NAMALWA (cell line): Measurements from ENCODE around the gene SPTA1.
"Not testable (repeated sequence)": the region's sequence is repeated elsewhere in the genome, so short reads cannot be mapped to it uniquely, and the experiment has no call there.

Source experiments
- DNase-seq: peaks from one replicate; pipeline ENCODE4 v3.0.0-alpha.2; 2015; ENCODE audit warnings: low spot score

The SPTA1 gene

DNA sequence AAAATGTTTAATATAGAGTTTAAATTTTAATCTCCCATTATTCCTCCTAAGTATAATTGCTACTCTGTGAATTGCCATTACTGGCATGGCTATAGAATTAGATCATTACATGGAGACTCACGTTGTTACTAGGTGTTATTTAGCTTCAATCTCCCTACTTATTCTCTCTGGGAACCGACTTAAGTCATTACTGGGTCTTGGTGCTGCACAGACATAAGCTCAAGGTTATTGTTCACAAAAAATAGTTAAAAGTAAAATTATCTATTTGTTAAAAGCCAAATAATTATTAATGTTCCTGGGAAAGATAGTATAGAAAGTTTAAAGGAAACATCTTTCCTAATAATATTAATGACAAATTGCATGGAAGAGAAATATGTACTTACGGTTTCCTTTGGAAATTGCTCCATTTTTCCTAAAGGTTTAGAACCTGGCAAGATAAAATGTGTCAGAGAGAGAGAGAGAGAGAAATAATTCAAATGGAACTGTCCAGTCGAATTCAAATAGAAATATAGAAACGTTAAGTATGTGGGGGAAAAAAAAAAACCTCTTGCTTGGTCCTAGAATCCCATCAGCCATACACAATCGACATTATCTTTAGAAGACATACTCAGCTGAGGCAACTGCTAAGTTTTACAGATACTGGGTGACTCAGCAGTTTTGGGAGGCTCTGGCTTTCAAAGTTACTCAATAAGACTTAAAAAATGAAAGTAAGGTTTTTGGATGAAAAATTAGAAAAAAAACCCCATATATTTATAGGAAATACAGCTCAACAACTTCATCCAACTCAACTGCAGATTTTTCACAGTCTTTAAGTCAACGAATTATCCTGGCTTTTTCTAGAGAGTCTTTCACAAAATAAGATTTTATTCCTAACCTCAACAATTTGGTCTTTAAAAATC lies at the start of gene SPTA1:
TSS of gene SPTA1 (minus strand) at position 605 of the 899 bp plus-strand sequence. CDS start at position 407, 198 bp downstream.
- no peak for DNase-seq

DNA sequence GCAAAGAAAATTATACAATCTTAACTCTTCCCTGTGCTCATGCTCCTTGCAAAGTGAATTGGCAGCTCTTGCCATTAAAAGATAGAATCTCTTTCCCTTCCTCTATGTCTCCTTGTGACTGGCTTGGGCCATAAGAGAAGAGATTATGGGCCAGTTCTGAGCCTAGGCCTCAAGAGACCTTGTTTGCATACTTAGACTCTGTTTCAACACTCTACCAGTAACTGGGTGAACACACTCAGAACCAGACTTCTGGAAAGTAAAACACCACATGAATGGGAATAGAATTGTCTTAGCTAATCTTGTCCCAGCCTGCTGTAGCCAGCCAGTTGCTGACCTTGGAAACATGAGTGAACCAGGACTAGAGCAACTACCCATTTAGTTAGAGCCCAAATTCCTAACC lies 49.3 kb upstream of the SPTA1 start:
- DNase-seq, result no peak

DNA sequence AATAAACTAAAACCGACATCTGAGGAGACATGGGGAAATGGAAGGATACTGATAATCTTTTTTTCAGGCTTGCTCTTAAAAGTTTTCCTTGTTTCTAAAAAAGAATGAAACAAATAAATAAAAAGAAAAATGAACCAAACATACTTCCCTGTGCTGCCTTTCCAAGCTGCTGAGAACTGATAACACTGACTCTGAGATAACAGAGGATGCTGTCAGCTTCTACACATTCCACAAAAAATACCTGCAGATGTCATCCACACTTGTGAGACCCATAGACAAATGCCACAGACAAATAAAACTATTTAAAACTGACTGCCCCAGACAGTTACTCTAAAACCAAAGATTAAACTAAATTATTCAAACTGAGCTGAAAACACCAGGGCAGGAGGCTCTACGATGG lies 46.0 kb upstream of the SPTA1 start:
- DNase-seq, result no peak

DNA sequence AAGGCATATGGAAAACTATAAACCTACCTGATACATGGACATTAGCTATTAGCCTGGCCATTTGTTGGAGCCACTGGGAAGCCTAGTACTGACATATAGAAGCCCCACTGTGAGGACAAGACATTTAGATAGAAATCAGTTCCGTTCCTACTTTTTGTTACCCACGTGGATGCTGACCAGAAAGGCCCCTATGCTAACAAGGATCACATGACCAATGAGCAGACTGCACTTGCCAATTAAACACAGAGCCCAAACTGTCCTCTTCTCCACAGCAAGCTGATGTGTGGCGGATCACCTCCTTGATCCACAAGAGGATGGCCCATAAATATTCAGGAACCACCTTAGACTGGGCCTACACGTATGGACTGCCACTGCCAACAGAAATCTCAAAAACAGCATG lies 45.2 kb upstream of the SPTA1 start:
- DNase-seq, result no peak

DNA sequence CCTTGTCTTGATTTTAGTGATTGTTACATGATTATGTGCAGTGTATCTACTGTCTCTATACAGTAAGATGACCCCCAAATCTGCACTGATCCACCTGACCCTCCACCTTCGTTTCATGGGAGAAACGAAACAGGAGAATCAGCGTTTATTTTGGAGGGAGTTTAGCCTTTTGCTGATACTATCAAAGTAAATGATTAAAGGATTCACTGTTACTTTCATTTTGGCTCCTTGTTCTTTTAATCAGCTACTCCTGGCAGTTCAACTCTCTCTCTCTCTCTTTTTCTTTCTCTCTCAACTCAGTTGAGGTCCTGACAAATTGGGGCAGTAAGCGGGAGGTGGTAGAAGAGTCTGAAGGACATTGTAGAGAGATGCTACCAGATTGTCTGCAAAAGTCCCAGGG lies 43.9 kb upstream of the SPTA1 start:
- no peak for DNase-seq

DNA sequence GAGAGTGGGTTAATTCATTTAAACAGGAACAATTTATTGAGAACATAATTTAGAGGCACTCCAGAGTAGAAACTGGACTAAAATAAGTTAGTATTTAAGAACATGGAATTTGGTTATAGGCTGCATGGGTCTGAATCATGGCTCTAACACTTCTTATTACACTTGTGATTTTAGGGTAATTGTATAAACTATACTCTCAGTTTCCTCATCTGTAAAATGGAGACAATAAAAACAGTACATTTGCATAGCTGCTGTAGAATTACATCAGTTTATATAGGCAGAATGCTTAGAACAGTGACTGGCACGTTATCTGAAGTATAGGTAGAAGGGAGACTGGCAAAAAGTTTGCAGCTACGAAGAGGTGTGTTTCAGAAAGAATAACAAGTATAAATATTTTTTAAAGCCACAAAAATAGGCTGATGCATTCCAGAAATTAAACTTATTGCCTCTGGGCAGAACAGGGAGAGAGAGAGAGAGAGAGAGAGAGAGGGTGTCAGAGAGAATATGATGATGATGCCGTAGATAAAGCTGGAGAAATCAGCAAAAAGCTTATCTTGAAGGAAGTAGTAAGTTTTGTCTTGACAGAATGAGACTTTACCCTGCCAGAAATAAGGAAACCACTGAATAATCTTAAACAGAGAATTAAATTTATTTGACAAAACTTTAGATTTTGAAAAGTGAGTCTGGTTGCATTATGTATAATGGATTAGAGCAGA lies 42.2 kb upstream of the SPTA1 start:
- no peak for DNase-seq

DNA sequence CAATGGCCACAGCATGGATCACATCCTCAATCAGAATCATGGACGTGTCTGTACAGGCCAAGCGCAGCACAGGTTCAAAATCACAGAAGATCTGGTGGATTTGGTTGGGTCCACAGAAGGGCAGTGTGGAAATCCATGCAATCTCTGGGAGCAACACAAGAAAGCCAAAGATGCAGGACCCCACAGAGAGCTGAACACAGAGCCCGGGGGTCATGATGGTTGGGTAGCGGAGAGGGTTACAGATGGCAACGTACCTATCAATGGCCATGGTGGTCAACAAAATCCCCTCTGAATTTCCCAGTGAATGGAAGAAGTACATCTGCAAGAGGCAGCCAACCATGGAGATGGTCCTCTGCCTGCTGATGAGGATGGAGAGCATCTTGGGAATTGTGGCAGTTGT lies 37.9 kb upstream of the SPTA1 start:
- no peak for DNase-seq

DNA sequence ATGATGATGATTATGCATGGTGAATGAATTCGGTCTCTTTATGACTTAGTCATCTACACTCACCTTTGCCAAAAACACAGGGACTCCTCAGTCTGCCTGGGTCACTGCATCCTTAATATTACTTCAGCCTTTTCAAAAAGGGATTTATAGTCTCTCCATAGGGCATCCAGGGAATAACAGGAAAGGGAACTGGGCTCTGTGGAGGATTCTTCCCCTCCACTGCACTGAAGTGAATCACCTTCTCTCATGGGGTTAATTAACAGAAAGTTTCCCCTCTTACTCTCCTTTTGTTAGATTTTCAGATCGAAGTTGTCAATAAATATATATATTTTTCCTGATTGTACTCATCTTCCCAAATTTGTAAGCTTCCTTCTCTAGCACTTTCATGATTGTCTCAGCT lies 34.1 kb upstream of the SPTA1 start, which contains the start of gene OR6K3:
TSS of gene OR6K3 (minus strand) at position 101 of the 400 bp plus-strand sequence. CDS start 2,605 bp downstream, outside the sequence.
- DNase-seq, result no peak

DNA sequence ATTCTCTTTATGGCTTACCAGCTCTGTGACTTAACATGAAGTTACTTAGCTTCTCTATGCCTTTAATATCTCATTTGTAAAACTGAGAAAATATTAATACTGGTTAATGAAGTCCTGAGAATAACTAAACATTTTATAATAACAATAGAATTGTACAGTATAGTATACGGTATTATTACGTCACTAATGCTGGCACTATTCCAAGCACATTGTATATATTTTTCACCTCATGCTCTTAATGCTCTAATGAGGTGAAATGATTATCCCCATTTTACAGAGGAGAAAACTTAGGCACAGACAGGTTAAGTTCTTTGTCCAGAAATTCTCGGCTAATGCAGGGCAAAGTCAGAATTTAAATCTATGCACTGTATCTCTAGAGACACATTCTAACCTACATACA lies 33.1 kb upstream of the SPTA1 start:
- DNase-seq, result no peak

DNA sequence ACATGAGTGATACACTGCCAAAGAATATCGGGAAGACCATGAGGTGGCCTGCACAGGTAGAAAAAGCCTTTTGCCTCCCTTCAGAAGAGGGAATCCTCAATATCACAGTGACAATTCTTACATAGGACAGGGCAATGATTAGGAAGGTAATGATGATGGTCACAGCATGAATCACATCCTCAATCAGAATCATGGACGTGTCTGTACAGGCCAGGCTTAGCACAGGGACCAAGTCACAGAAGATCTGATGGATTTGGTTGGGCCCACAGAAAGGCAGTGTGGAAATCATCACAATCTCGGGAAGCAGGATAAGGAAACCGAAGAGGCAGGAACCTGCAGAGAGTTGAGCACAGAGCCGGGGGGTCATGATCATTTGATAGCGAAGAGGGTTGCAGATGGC lies 30.8 kb upstream of the SPTA1 start:
- no peak for DNase-seq

DNA sequence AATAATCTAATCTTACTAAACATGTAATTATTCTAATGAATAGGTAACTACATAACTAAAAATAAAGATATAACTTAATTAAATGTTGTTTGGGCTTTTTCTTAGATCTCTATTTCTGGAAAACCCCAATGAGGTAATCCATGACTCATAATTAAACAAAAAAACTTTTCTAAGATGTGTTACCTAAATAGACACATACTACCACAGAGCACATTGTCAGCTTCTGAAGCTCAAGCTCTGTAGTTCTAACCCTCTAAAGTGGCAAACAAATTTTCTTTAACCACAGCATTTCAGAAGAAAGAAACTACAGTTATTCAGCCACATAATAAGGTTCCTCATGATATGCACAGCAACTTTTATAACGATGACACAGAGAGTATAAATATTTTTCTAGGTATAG lies 29.8 kb upstream of the SPTA1 start:
- no peak for DNase-seq

DNA sequence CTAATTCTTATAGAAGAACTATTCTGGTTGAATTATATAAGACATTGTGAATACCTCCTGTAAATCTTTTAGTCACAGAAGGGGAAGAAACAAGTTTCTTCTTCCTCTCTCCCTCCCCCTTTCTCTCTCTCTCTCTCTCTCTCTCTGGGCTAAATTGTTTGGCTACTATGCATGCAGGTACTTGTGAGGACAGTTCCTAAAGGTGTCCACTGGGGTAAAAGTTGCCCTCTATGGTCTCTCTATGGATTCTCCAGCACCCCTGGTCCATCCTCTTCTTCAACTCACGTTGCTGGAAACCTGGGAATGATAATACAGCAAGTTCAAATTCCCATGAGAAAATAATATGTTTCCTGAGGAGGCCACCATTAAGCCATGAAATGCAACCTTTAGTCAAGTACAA lies 28.2 kb upstream of the SPTA1 start:
- no peak for DNase-seq

DNA sequence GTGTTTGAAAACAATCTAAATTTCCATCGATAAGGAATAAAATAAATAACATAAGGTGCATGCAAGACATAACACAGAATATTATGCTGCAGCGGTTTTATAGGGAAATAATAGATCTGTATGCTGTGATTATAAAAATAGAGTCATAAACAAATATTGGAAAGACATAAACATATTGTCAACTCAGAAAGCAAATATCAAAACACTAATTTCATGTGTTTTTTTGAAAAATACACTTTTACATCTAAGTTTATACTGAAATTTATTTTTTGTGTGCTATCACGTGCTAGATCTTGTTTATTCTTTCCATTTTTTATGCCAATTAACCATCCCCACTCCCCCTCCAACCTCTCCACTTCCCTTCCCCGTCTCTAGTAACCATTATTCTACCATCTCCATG lies 24.6 kb upstream of the SPTA1 start:
- DNase-seq, result no peak

DNA sequence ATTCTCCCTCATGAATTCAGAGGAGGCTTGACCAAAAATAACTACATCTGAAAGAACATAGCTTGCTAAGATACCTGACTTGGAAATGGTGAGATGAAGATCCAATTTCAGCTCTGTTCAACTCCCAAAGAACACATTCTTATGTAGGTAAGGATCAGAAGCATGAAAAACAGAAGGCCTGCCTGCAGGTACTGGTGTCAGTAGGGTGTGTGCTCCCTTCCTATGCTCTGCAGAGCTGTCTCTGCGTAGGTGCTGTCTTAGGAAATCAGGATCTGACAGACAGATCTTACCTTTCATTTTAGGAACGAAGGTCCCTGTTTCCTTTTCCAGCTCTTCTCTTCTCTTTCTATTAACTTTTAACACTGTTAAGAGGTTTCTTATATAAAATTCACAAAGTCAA lies 19.6 kb upstream of the SPTA1 start:
- DNase-seq, result no peak

DNA sequence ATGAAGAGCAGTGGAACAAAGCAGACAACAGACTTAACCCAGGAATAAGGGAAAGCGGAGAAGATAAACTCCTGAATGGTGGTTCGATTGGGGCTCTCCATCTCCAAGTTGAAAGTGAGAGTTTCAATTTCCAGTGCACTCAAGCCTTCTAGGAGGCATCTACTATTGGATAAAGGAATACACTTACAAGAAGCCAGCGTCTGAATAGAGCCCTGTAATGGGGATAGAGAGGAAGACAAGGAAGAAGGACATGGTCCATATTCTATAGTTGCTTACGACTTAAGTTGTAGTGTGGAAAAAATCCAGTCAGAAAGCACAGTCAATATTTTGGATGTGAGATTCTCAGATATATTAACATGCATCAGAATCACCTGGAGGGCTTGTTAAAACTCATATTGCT lies 14.0 kb upstream of the SPTA1 start, which contains the start of gene OR6K2:
TSS of gene OR6K2 (minus strand) at position 101 of the 400 bp plus-strand sequence. CDS start at position 101, 0 bp downstream.
- DNase-seq, result no peak

DNA sequence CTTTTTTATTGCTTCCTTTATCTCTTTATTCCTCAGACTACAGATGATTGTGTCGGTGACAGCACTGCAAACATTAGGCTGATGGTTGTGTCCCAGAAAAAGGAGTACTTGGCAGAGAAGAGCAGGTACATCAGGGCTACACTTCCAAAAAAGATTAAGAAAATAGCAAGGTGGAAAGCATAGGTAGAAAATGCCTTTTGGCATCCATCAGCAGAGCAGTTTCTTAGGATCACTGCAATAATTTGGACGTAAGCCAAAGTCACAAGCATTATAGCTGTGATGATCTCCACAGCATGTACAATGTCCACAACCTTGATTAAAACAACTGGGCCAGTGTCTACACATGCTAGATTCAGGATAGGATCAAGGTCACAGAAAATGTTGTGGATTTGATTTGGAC lies 8.1 kb upstream of the SPTA1 start:
- no peak for DNase-seq

DNA sequence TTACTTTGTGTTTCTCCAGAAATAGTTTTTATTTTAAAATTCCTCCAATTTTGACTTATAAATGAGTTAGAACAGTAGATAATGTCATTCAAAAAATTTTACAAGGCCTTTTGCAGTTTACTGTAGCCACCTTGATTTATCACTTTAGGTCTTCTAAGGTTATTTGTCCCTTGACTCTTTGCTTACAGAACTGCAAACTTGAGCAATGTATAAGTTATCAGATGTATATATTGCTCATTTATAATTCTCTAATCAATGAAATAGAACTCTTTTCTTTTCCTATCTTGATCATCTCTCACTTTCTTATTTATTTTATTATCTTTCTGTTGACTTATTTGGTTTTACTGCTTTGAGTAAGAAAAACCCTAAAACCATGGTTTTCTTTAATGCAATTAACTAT lies 5.8 kb upstream of the SPTA1 start:
- no peak for DNase-seq

DNA sequence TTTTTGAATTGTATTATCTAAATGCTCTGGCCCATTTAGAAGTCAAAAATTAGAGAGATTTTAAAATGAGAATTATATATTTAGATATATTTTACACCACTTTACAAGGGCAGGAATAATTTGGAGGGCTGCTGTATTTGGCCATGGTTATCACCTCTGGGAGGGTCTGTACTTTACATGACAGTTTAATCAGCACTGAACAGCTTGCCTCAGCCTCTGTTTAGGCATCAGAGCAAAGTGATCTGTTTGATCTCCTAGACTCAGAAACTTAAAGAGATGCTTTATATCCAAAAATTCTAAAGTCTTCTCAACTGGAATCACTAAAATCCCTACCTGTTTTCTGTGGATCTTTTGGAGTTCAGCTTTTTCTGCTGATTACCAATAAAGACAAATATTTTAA lies 5.4 kb upstream of the SPTA1 start:
- no peak for DNase-seq

DNA sequence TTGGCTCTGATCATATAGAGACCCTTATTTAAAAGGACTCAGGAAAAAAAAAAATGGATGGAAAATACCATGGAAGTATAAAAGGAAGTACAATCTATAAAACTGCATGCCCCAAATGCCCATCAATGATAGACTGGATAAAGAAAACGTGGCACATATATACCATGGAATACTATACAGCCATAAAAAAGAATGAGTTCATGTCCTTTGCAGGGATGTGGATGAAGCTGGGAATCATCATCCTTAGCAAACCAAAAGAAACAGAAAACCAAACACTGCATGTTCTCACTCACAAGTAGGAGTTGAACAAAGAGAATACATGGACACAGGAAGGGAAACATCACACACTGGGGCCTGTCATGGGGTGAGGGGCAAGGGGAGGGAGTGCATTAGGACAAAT lies 4.6 kb upstream of the SPTA1 start:
- not testable (repeated sequence) for DNase-seq

DNA sequence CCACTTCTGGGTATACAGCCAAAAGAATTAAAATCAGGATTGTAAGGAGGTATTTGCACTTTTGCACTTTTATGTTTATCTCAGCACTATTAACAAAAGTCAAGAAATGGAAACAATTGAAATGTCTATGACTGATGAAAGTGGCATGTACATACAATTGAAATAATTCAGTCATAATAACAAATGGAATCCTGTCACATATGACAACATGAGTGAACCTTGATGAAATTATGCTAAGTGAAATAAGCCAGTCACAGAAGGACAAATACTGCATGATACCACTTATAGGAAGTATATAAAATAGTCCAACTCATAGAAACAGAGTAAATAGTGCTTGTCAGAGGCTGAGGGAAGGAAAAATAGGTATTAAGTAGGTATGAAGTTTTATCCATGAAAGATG lies 3.4 kb upstream of the SPTA1 start:
- DNase-seq, result no peak

DNA sequence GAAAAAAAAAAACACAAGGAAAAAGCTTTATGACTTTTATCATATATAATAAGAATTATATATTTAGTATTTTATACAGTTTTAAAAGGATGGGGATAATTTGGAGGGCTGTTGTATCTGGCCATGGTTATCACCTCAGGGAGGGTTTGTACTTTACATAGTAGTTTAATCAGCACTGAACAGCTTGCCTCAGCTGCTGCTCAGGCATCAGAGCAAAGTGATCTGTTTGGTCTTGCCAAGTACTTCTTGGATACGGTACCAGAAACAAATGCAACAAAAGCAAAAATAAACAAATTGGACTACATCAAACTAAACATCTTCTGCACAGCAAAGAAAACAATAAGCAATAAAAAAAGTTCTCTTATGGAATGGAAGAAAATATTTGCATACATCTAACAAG lies 2.6 kb upstream of the SPTA1 start:
- no peak for DNase-seq

DNA sequence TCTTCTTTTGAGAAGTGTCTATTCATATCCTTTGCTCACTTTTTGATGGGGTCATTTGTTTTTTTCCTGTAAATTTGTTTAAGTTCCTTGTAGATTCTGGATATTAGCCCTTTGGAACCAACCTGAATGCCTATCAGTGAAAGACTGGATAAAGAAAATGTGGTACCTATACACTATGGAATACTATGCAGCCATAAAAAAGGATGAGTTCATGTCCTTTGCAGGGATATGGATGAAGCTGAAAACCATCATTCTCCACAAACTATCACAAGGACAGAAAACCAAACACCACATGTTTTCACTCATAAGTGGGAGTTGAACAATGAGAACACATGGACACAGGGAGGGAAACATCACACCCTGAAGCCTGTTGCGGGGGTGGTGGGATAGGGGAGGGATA lies 1.8 kb upstream of the SPTA1 start:
- DNase-seq, result not testable (repeated sequence)

DNA sequence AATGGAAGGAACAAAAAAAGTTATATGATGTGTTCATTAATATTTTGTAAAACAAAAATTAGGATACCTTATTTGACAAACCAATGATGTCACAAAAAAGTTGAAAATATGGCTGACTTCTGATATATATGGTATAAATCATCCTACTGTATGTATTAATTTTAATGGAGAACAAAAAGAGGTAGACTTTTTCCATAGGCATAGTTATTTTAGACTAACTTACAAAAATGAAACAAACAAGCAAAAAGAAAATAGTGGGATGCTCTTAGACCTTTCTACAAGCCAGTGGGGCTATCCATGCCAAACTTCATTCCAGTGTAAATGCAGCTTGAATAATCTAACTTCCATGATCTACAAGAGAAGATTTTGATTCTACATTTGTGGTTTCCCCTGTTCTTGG lies 522 bp upstream of the SPTA1 start:
- no peak for DNase-seq
